ENCODE data around the gene MATR3.
"Not testable (repeated sequence)": the region's sequence is repeated elsewhere in the genome, so short reads cannot be mapped to it uniquely, and the experiment has no call there.

MATR3 gene

GRCh38 chr5:139297439-139298133 is 4.0 kb downstream of the MATR3 start:
- DNase-seq, result no peak
- peak overlapping the region; percentile 70 for H3K27ac Mint-ChIP-seq
- peaks cover 84% of the 10 kb centered on the region for H3K36me3 Mint-ChIP-seq (ENCODE audit: low read depth)
- H3K9me3 Mint-ChIP-seq, result no peaks in the 10 kb centered on the region
- H3K4me3 Mint-ChIP-seq, result peak overlapping the region; percentile 99
- H3K27me3 Mint-ChIP-seq, result no peaks in the 10 kb centered on the region
- H3K4me1 Mint-ChIP-seq (ENCODE audit: low read depth), result peaks cover 78% of the 10 kb centered on the region

- Mint-ChIP-seq H3K36me3 (ENCODE audit: low read depth) (peaks cover 87% of the 10 kb centered on the region), H3K4me3 (peak overlapping the region; percentile 99), H3K9me3 (no peaks in the 10 kb centered on the region), H3K27ac (peak overlapping the region; percentile 70), H3K4me1 (ENCODE audit: low read depth) (peaks cover 80% of the 10 kb centered on the region), H3K27me3 (no peaks in the 10 kb centered on the region)
- DNase-seq, result no peak
Measured at GRCh38 chr5:139298242-139298641, 4.7 kb downstream of the MATR3 start.

- DNase-seq, result no peak
- no peaks in the 10 kb centered on the region for H3K27me3 Mint-ChIP-seq
- H3K36me3 Mint-ChIP-seq (ENCODE audit: low read depth), result peaks cover 82% of the 10 kb centered on the region
- peak overlapping the region; percentile 99 for H3K4me3 Mint-ChIP-seq
- no peaks in the 10 kb centered on the region for H3K9me3 Mint-ChIP-seq
- peak overlapping the region; percentile 70 for H3K27ac Mint-ChIP-seq
- peaks cover 90% of the 10 kb centered on the region for H3K4me1 Mint-ChIP-seq (ENCODE audit: low read depth)
Measured at GRCh38 chr5:139299486-139299885, 5.9 kb downstream of the MATR3 start.

GRCh38 chr5:139301808-139302499 is 8.4 kb downstream of the MATR3 start:
- no peak for DNase-seq
- H3K36me3 Mint-ChIP-seq (ENCODE audit: low read depth), result peaks cover 65% of the 10 kb centered on the region
- no peaks in the 10 kb centered on the region for H3K9me3 Mint-ChIP-seq
- H3K4me3 Mint-ChIP-seq, result peak overlapping the region; percentile 46
- no peaks in the 10 kb centered on the region for H3K27me3 Mint-ChIP-seq
- H3K4me1 Mint-ChIP-seq (ENCODE audit: low read depth), result peaks cover 96% of the 10 kb centered on the region
- H3K27ac Mint-ChIP-seq, result peak overlapping the region; percentile 70

GRCh38 chr5:139304391-139305324 is 11.1 kb downstream of the MATR3 start:
- no peak for DNase-seq
- Mint-ChIP-seq H3K27ac (peak overlapping the region; percentile 84), H3K4me1 (ENCODE audit: low read depth) (peaks cover 94% of the 10 kb centered on the region), H3K9me3 (no peaks in the 10 kb centered on the region), H3K4me3 (peak overlapping the region; percentile 53), H3K36me3 (ENCODE audit: low read depth) (peaks cover 64% of the 10 kb centered on the region), H3K27me3 (no peaks in the 10 kb centered on the region)

- Mint-ChIP-seq H3K9me3 (no peaks in the 10 kb centered on the region), H3K27ac (peak overlapping the region; percentile 89), H3K4me3 (peak overlapping the region; percentile 18), H3K4me1 (ENCODE audit: low read depth) (peaks cover 94% of the 10 kb centered on the region), H3K36me3 (ENCODE audit: low read depth) (peaks cover 69% of the 10 kb centered on the region), H3K27me3 (no peaks in the 10 kb centered on the region)
- no peak for DNase-seq
Measured at GRCh38 chr5:139306197-139306596, 12.7 kb downstream of the MATR3 start.

GRCh38 chr5:139306628-139307379 is 13.3 kb downstream of the MATR3 start:
- peak overlapping the region; percentile 89 for H3K27ac Mint-ChIP-seq
- H3K4me3 Mint-ChIP-seq, result no peak overlapping the region
- peaks cover 91% of the 10 kb centered on the region for H3K4me1 Mint-ChIP-seq (ENCODE audit: low read depth)
- no peaks in the 10 kb centered on the region for H3K9me3 Mint-ChIP-seq
- DNase-seq, result no peak
- H3K36me3 Mint-ChIP-seq (ENCODE audit: low read depth), result peaks cover 65% of the 10 kb centered on the region
- no peaks in the 10 kb centered on the region for H3K27me3 Mint-ChIP-seq

- Mint-ChIP-seq H3K27me3 (no peaks in the 10 kb centered on the region), H3K36me3 (ENCODE audit: low read depth) (peaks cover 61% of the 10 kb centered on the region), H3K27ac (peak overlapping the region; percentile 84), H3K4me3 (peak overlapping the region; percentile 18), H3K9me3 (no peaks in the 10 kb centered on the region), H3K4me1 (ENCODE audit: low read depth) (peaks cover 88% of the 10 kb centered on the region)
- DNase-seq, result no peak
Measured at GRCh38 chr5:139308797-139309196, 15.3 kb downstream of the MATR3 start.

- Mint-ChIP-seq H3K36me3 (ENCODE audit: low read depth) (peaks cover 71% of the 10 kb centered on the region), H3K27ac (peak overlapping the region; percentile 84), H3K4me1 (ENCODE audit: low read depth) (peaks cover 82% of the 10 kb centered on the region), H3K4me3 (peak overlapping the region; percentile 6)
- not testable (repeated sequence) for H3K27me3 Mint-ChIP-seq, H3K9me3 Mint-ChIP-seq, DNase-seq
Measured at GRCh38 chr5:139310715-139311186, 17.2 kb downstream of the MATR3 start.

- peak overlapping the region; percentile 74 for H3K27ac Mint-ChIP-seq
- H3K9me3 Mint-ChIP-seq, result no peaks in the 10 kb centered on the region
- H3K4me3 Mint-ChIP-seq, result no peak overlapping the region
- no peaks in the 10 kb centered on the region for H3K27me3 Mint-ChIP-seq
- peaks cover 71% of the 10 kb centered on the region for H3K4me1 Mint-ChIP-seq (ENCODE audit: low read depth)
- no peak for DNase-seq
- peaks cover 82% of the 10 kb centered on the region for H3K36me3 Mint-ChIP-seq (ENCODE audit: low read depth)
Measured at GRCh38 chr5:139312075-139312474, 18.5 kb downstream of the MATR3 start.

GRCh38 chr5:139314276-139314675 is 20.7 kb downstream of the MATR3 start:
- H3K27ac Mint-ChIP-seq, result peak overlapping the region; percentile 52
- peaks cover 85% of the 10 kb centered on the region for H3K36me3 Mint-ChIP-seq (ENCODE audit: low read depth)

DNA sequence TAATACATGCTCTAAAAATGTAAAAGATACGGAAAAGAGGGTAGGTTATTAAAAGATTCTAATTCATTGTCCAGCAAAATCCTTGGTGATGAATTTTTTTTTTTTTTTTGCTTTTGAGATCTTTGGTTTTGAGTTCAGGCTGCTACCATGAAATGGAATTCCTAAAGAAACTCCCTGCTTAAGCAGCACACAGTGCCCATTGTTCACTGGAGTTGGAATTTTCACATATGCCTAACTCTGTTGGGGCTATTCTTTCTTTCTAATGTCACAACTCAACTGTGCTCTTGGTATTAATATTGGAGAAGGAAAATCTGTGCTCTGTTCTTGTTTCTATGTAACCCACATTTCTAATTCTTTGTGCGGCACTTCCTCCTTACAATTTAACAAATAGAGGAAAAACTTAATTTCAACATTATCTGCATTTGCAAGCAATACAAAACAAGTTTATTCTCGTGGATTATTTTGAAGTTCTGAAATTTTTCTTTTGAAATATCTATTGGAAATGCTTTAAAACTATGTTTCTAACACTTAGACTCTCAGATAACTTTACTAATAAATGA is 21.6 kb downstream of the MATR3 start:
- Mint-ChIP-seq H3K27ac (peak overlapping the region; percentile 52), H3K4me3 (no peak overlapping the region), H3K9me3 (no peaks in the 10 kb centered on the region), H3K27me3 (no peaks in the 10 kb centered on the region), H3K36me3 (ENCODE audit: low read depth) (peaks cover 83% of the 10 kb centered on the region), H3K4me1 (ENCODE audit: low read depth) (peaks cover 40% of the 10 kb centered on the region)
- no peak for DNase-seq

More at GRCh38 chr5:139314276-139314675, 20.7 kb downstream of the MATR3 start:
- H3K4me3 Mint-ChIP-seq, result no peak overlapping the region
- DNase-seq, result no peak
- peaks cover 49% of the 10 kb centered on the region for H3K4me1 Mint-ChIP-seq (ENCODE audit: low read depth)
- no peaks in the 10 kb centered on the region for H3K9me3 Mint-ChIP-seq
- no peaks in the 10 kb centered on the region for H3K27me3 Mint-ChIP-seq

DNA sequence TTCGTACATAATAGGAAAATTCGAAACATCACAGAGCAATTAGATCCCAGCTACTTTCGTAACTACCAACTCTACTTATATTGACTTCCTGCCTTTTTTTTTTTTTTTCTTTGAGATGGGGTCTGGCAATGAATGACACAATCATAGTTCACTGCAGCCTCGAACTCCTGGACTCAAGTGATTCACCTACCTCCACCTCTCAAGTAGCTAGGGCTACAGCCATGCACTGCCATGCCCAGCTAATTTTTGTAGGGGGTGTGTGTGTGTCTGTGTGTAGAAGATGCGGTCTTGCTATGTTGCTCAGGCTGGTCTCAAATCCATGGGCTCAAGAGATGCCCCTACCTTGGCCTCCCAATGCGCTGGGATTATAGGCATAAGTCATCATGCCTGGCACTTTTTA is 42.3 kb downstream of the MATR3 start:
- DNase-seq, result peak; percentile 45
- Mint-ChIP-seq H3K36me3 (ENCODE audit: low read depth) (peaks cover 34% of the 10 kb centered on the region), H3K4me1 (ENCODE audit: low read depth) (peaks cover 36% of the 10 kb centered on the region), H3K27me3 (no peaks in the 10 kb centered on the region), H3K9me3 (no peaks in the 10 kb centered on the region), H3K4me3 (no peak overlapping the region), H3K27ac (peak overlapping the region; percentile 76)

Measured in activated T-cell treated with anti-CD3 and anti-CD28 coated beads, Interleukin-2, amount 50 U/mL, for 24 hours (primary cell).